K562 (cell line): ENCODE results near the gene HEPHL1. TPM values are rescaled to one million over a fixed set of nuclear protein-coding genes. Genes with fewer than 3 reads are reported as not detected.

Source experiments
- ATAC-seq: fragments of 200-7000 bp; cut with Tn5 transposase; 3 replicates; pipeline ENCODE4 v1.9.1; 2020; ENCODE audit warnings: moderate library complexity
- BruUV-seq: library from RNA; stranded (reverse); fragments of 400-500 nt; replicated peaks from 2 replicates; lab custom pipeline; 2021; lab: Mats Ljungman, UMichigan
- CTCF ChIA-PET: fragments of 300-600 bp; formaldehyde crosslinking; extraction: SDS; loops from one replicate; lab custom pipeline; 2021; ENCODE audit warnings: low intra/inter-chr PET ratio; lab: Yijun Ruan, JAX
- POLR2A ChIA-PET: fragments of 300-600, 350-650 bp; sonication (Branson Sonifier 250); formaldehyde crosslinking; extraction: SDS; loops from one replicate; lab custom pipeline; 2021; ENCODE audit warnings: antibody characterized with exemption, inconsistent platforms; lab: Yijun Ruan, JAX
- DNase-seq, 4 experiments: peaks; one replicate each; pipeline versions ENCODE4 v3.0.0 to v3.0.0-alpha.2; 2011 to 2018; ENCODE audit warnings: low spot score in 3 of 4, mixed read lengths in 3 of 4; ENCODE audit errors: extremely low read depth in 1 of 4
- FAIRE-seq: peaks from 2 replicates; lab custom pipeline; 2011; peaks lifted over from hg19 to GRCh38; lab: Jason Lieb, UNC
- H2AFZ ChIP-seq: 2 replicates; pipeline ENCODE4 v1.6.0; 2011; ENCODE audit warnings: low read depth, low read length, control low read depth, inconsistent platforms
- H3K27ac ChIP-seq: fragments of 200-600 bp; 3 replicates; pipeline ENCODE4 v1.8.0; 2011; ENCODE audit warnings: low read depth, mild to moderate bottlenecking, control low read depth, inconsistent platforms, low read length, moderate library complexity, mixed read lengths; ENCODE audit errors: extremely low read depth
- H3K27me3 ChIP-seq, 2 experiments: fragments of 300-600 bp in 1 of 2; 2 replicates in 1 of 2; 3 replicates in 1 of 2; pipeline versions ENCODE4 v1.6.0 to v1.8.0; 2011; ENCODE audit warnings: inconsistent platforms in 2 of 2, low read length in 2 of 2, mild to moderate bottlenecking in 1 of 2, mixed read lengths in 1 of 2, moderate library complexity in 1 of 2; ENCODE audit not compliant: control insufficient read depth in 2 of 2, insufficient read depth in 2 of 2
- H3K36me3 ChIP-seq: fragments of 300-600 bp; 3 replicates; pipeline ENCODE4 v1.8.0; 2011; ENCODE audit warnings: mild to moderate bottlenecking, low read length, inconsistent platforms; ENCODE audit not compliant: control insufficient read depth, insufficient read depth
- H3K4me1 ChIP-seq, 2 experiments: fragments of 200-600 bp in 1 of 2; replicated peaks in 1 of 2; 2 replicates in 1 of 2; 3 replicates in 1 of 2; pipeline versions ENCODE4 v1.5.1 to v1.8.0; 2011; ENCODE audit warnings: inconsistent platforms in 2 of 2, low read length in 2 of 2, mild to moderate bottlenecking in 1 of 2, mixed read lengths in 1 of 2, moderate library complexity in 1 of 2; ENCODE audit not compliant: control insufficient read depth in 2 of 2, insufficient read depth in 2 of 2
- H3K4me2 ChIP-seq: 2 replicates; pipeline ENCODE4 v1.6.1; 2011; ENCODE audit warnings: low read length, control low read depth, inconsistent platforms, mixed read lengths; ENCODE audit not compliant: insufficient read depth
- H3K4me3 ChIP-seq: fragments of 200-600 bp; sonication (generic), shearing (Covaris generic); 2 replicates; pipeline ENCODE4 v1.5.1; 2016; ENCODE audit warnings: control low read depth, inconsistent platforms
- H3K79me2 ChIP-seq: fragments of 200-600 bp; 3 replicates; pipeline ENCODE4 v1.8.0; 2011; ENCODE audit warnings: low read length, inconsistent platforms; ENCODE audit not compliant: control insufficient read depth, insufficient read depth
- H3K9ac ChIP-seq, 2 experiments: 2 replicates each; pipeline versions ENCODE4 v1.6.0 to v1.6.1; 2011; ENCODE audit warnings: low read depth in 2 of 2, low read length in 2 of 2, control low read depth in 1 of 2, inconsistent platforms in 1 of 2, mild to moderate bottlenecking in 1 of 2, mixed read lengths in 1 of 2; ENCODE audit not compliant: insufficient read depth in 1 of 2
- H3K9me1 ChIP-seq: one replicate; pipeline ENCODE4 v1.6.0; 2011; ENCODE audit warnings: inconsistent platforms, mild to moderate bottlenecking, low read length, moderate library complexity; ENCODE audit not compliant: control insufficient read depth, insufficient read depth
- H3K9me3 ChIP-seq: replicated peaks from 2 replicates; pipeline ENCODE4 v1.5.1; 2011; ENCODE audit warnings: low read depth, low read length, inconsistent platforms; ENCODE audit not compliant: control insufficient read depth, insufficient read depth
- H4K20me1 ChIP-seq: replicated peaks from 2 replicates; pipeline ENCODE4 v1.6.1; 2011; ENCODE audit warnings: low read length, inconsistent platforms, mixed read lengths; ENCODE audit not compliant: control insufficient read depth, insufficient read depth
- CEBPB ChIP-seq: fragments of 450-650 bp; IDR thresholded peaks from 2 replicates; pipeline ENCODE4 v1.6.1; 2016; ENCODE audit warnings: missing genetic modification characterization, missing compliant biosample characterization
- DACH1 ChIP-seq: fragments of 450-650 bp; IDR thresholded peaks from 2 replicates; pipeline ENCODE4 v1.6.1; 2018; ENCODE audit not compliant: partially characterized antibody
- EHMT2 ChIP-seq: fragments of 450-650 bp; IDR thresholded peaks from 2 replicates; pipeline ENCODE4 v1.6.1; 2018; ENCODE audit warnings: antibody characterized with exemption
- MAX ChIP-seq: sonication (generic); formaldehyde crosslinking; IDR thresholded peaks from 2 replicates; pipeline ENCODE4 v1.9.0; 2022; ENCODE audit warnings: mild to moderate bottlenecking, missing genetic modification reagents
- OTX1 ChIP-seq: fragments of 450-650 bp; formaldehyde crosslinking; IDR thresholded peaks from 2 replicates; pipeline ENCODE4 v1.4.0; 2022; ENCODE audit warnings: mild to moderate bottlenecking
- TBL1XR1 ChIP-seq, 2 experiments: IDR thresholded peaks; 2 replicates each; pipeline ENCODE4 v1.6.1; 2012; ENCODE audit warnings: improper control_type of control experiment in 2 of 2, low read length in 2 of 2, mild to moderate bottlenecking in 1 of 2
- TCF3 ChIP-seq: sonication (generic); formaldehyde crosslinking; IDR thresholded peaks from 2 replicates; pipeline ENCODE4 v1.4.0; 2020; ENCODE audit warnings: mild to moderate bottlenecking, missing genetic modification reagents
- TCF7L2 ChIP-seq: fragments of 150-350 bp; IDR thresholded peaks from 2 replicates; pipeline ENCODE4 v1.6.1; 2016; ENCODE audit warnings: low read depth, mild to moderate bottlenecking, low read length, moderate library complexity
- ZKSCAN3 ChIP-seq: fragments of 250-450 bp; sonication (Bioruptor Pico); IDR thresholded peaks from 2 replicates; pipeline ENCODE4 v1.4.0; 2020
- WGBS: fragments of 100-300 bp; shearing (Covaris generic); methylation state at CpG from one replicate; pipeline ENCODE4 v1.1.6; 2016; ENCODE audit warnings: low coverage, mixed read lengths; ENCODE audit not compliant: insufficient coverage; ENCODE audit errors: missing lambda C conversion rate; 5-methylcytosine and 5-hydroxymethylcytosine counted together
- in situ Hi-C: fragments of 300-500 bp; cut with MboI; formaldehyde crosslinking; loops from 4 replicates; pipeline ENCODE4 v1.15.0; 2018; ENCODE audit warnings: inconsistent platforms, mixed read lengths
- intact Hi-C: fragments of 100-400 bp; cut with micrococcal nuclease; formaldehyde crosslinking; loops from 2 replicates; pipeline ENCODE4 v1.14.2; 2022
- polyA plus RNA-seq, 8 experiments: library from polyadenylated mRNA; depleted of rRNA in 4 of 8; stranded (reverse) in 5 of 8; unstranded in 3 of 8; fragments of >200 nt; fragmentation: Nextera tagmentation in 2 of 8; fragmentation: Illumina TruSeq in 1 of 8; extraction: Ambion mirVana in 2 of 8; extraction: Trizol in 1 of 8; gene quantifications; 2 replicates each; pipeline versions ENCODE4 v1.2.1 to v1.2.3, GENCODE V29; 2011 to 2014; ENCODE audit warnings: inconsistent platforms in 1 of 8, missing spikeins in 1 of 8
- total RNA-seq, 7 experiments: library from RNA; depleted of rRNA in 6 of 7; stranded (reverse); fragments of >200 nt in 6 of 7; fragmentation: Illumina TruSeq in 2 of 7; extraction: Trizol in 2 of 7; gene quantifications; 2 replicates each; pipeline versions ENCODE4 v1.2.1 to v1.2.3, GENCODE V29; 2011 to 2021; ENCODE audit warnings: low replicate concordance in 1 of 7

The HEPHL1 gene
- total and polyA plus RNA-seq, 9 of the 15 experiments (the other 6 are each of a cell fraction or from before 2014, with no cell fraction given), result 0.01 TPM; not detected in 8

- H2AFZ ChIP-seq, result no peak overlapping the region
- H3K27ac ChIP-seq, result no peak overlapping the region
- H3K4me1 ChIP-seq, result no peaks in the 10 kb centered on the region
- in situ Hi-C loops (no loop called here), intact Hi-C loops (no loop called here)
- H3K4me2 ChIP-seq, result no peak overlapping the region
- H3K4me3 ChIP-seq, result no peak overlapping the region
- ChIA-PET POLR2A (no interaction called here), CTCF (no interaction called here)
- no peaks in the 10 kb centered on the region for H3K9me1 ChIP-seq
- no peaks in the 10 kb centered on the region for H3K9me3 ChIP-seq
- peaks cover 0 to 3% of the 10 kb centered on the region in 2 experiments; a peak in 1 of 5 replicates for H3K27me3 ChIP-seq
- no peak overlapping the region for H3K9ac ChIP-seq
- BruUV-seq, result no TSS peak
- DNase-seq (no peak), FAIRE-seq (no peak), ATAC-seq (no peak)
- no peaks in the 10 kb centered on the region for H3K36me3 ChIP-seq
- TF ChIP-seq TBL1XR1 (IDR thresholded peaks at IDR 0.05; ENCODE audit: low read length in 2 of 2), result no peak
- TF ChIP-seq TCF7L2, result no peak
- no peak for TF ChIP-seq OTX1 (CRISPR knock-in tag)
- no peak for TF ChIP-seq ZKSCAN3 (CRISPR knock-in tag)
- no peak for TF ChIP-seq MAX
- TF ChIP-seq TCF3 (CRISPR knock-in tag), result no peak
- H3K79me2 ChIP-seq, result no peaks in the 10 kb centered on the region
- WGBS, result 20% methylated on average over 1 of the region's 1 CpG
- no peaks in the 10 kb centered on the region for H4K20me1 ChIP-seq
Measured at GRCh38 chr11:94058630-94059029, 37.5 kb downstream of the HEPHL1 start.

GRCh38 chr11:94059065-94059464, 37.9 kb downstream of the HEPHL1 start:
- no peak for FAIRE-seq
- H3K9me1 ChIP-seq, result no peaks in the 10 kb centered on the region
- H2AFZ ChIP-seq, result no peak overlapping the region
- H3K9ac ChIP-seq, result no peak overlapping the region
- H3K9me3 ChIP-seq, result no peaks in the 10 kb centered on the region
- no TSS peak for BruUV-seq
- no peak for TF ChIP-seq DACH1
- TF ChIP-seq EHMT2, result no peak
- TF ChIP-seq CEBPB, result peak; percentile 53
- H3K4me3 ChIP-seq, result no peak overlapping the region
- in situ Hi-C loops, result no loop called here
- intact Hi-C loops, result no loop called here
- no peaks in the 10 kb centered on the region for H3K36me3 ChIP-seq
- DNase-seq, result no peak
- no peaks in the 10 kb centered on the region for H4K20me1 ChIP-seq
- ATAC-seq, result no peak
- no peaks in the 10 kb centered on the region for H3K79me2 ChIP-seq
- H3K4me1 ChIP-seq, result no peaks in the 10 kb centered on the region
- ChIA-PET CTCF (no interaction called here), POLR2A (no interaction called here)
- no peak overlapping the region for H3K27ac ChIP-seq
- H3K4me2 ChIP-seq, result no peak overlapping the region
- peaks cover 0 to 3% of the 10 kb centered on the region in 2 experiments; a peak in 1 of 5 replicates for H3K27me3 ChIP-seq
